Measurements from ENCODE around the gene TMEM81. TPM values are rescaled to one million over a fixed set of nuclear protein-coding genes. Genes with fewer than 3 reads are reported as not detected.

The TMEM81 gene
- total and polyA plus RNA-seq, 2 experiments from 2014 or later: 0.95 to 2.2 TPM

GRCh38 chr1:205038132-205038786, 46.0 kb downstream of the TMEM81 start:
- no peak for TF ChIP-seq EZH2 (IDR thresholded peaks at IDR 0.05; ENCODE audit: insufficient read depth, poor library complexity, severe bottlenecking)
- no peak for TF ChIP-seq EZH2phosphoT487 (IDR thresholded peaks at IDR 0.05; ENCODE audit: insufficient read depth, low read depth)
- H3F3A ChIP-seq (ENCODE audit: insufficient read depth): no peaks in the 10 kb centered on the region

GRCh38 chr1:205037539-205037938, 46.7 kb downstream of the TMEM81 start:
- Histone ChIP-seq H4K20me1 (ENCODE audit: insufficient read depth) (no peaks in the 10 kb centered on the region), H3K4me3 (no peak overlapping the region), H3K9ac (no peak overlapping the region), H3K36me3 (ENCODE audit: low read depth) (no peaks in the 10 kb centered on the region), H2AFZ (no peak overlapping the region), H3K9me3 (ENCODE audit: low read depth) (no peaks in the 10 kb centered on the region), H3K79me2 (ENCODE audit: insufficient read depth) (no peaks in the 10 kb centered on the region), H3K9me2 (ENCODE audit: insufficient read depth) (no peaks in the 10 kb centered on the region), H3F3A (ENCODE audit: insufficient read depth) (no peaks in the 10 kb centered on the region), H3K27me3 (replicated peaks; ENCODE audit: insufficient read depth) (peaks cover 58% of the 10 kb centered on the region), H3K4me1 (ENCODE audit: insufficient read depth) (no peaks in the 10 kb centered on the region), H3K4me2 (ENCODE audit: unreplicated experiment) (no peak overlapping the region), H3K27ac (no peak overlapping the region)
- DNase-seq: no peak
- TF ChIP-seq EZH2phosphoT487 (IDR thresholded peaks at IDR 0.05; ENCODE audit: insufficient read depth, low read depth) (no peak), EZH2 (IDR thresholded peaks at IDR 0.05; ENCODE audit: insufficient read depth, poor library complexity, severe bottlenecking) (no peak)
- in situ Hi-C loops (cut with MboI): no loop called here
- 56 to 61% methylated on average over 9 of the region's 9 CpGs for WGBS, 2 experiments (ENCODE audit: low coverage in 1 of 2, low lambda C conversion rate in 2 of 2, missing lambda C conversion rate in 2 of 2)

More at GRCh38 chr1:205038132-205038786, 46.0 kb downstream of the TMEM81 start:
- H3K4me1 ChIP-seq (ENCODE audit: insufficient read depth): no peaks in the 10 kb centered on the region
- no peaks in the 10 kb centered on the region for H4K20me1 ChIP-seq (ENCODE audit: insufficient read depth)
- H2AFZ ChIP-seq: no peak overlapping the region
- no peak overlapping the region for H3K4me3 ChIP-seq
- no peaks in the 10 kb centered on the region for H3K9me3 ChIP-seq (ENCODE audit: low read depth)
- in situ Hi-C loops (cut with MboI): no loop called here
- DNase-seq: no peak
- peaks cover 63% of the 10 kb centered on the region for H3K27me3 ChIP-seq (replicated peaks; ENCODE audit: insufficient read depth)
- no peaks in the 10 kb centered on the region for H3K9me2 ChIP-seq (ENCODE audit: insufficient read depth)
- WGBS, 2 experiments (ENCODE audit: low coverage in 1 of 2, low lambda C conversion rate in 2 of 2, missing lambda C conversion rate in 2 of 2): 64% methylated on average over 6 of the region's 6 CpGs
- H3K27ac ChIP-seq: no peak overlapping the region
- no peak overlapping the region for H3K4me2 ChIP-seq (ENCODE audit: unreplicated experiment)
- no peaks in the 10 kb centered on the region for H3K79me2 ChIP-seq (ENCODE audit: insufficient read depth)
- H3K36me3 ChIP-seq (ENCODE audit: low read depth): no peaks in the 10 kb centered on the region
- H3K9ac ChIP-seq: no peak overlapping the region

Other genes with a start within 250 kb of the TMEM81 start
- gene NFASC, start 213.6 kb downstream of the TMEM81 start, total RNA-seq (2014; rRNA removed; shearing (Covaris generic)): 54.7 and 55.4 TPM in 2 replicates
- gene NFASC, start 213.6 kb downstream of the TMEM81 start, polyA plus RNA-seq (2016; fragmentation: Nextera tagmentation; extraction: Ambion mirVana): 44.5 and 46.3 TPM in 2 replicates
- not detected in 2 replicates for gene CNTN2, start 41.2 kb downstream of the TMEM81 start, total RNA-seq (2014; rRNA removed; shearing (Covaris generic))
- gene CNTN2, start 41.2 kb downstream of the TMEM81 start, polyA plus RNA-seq (2016; fragmentation: Nextera tagmentation; extraction: Ambion mirVana): not detected in 2 replicates
- 14.3 and 30.2 TPM in 2 replicates for gene RBBP5, start 37.5 kb upstream of the TMEM81 start, total RNA-seq (2014; rRNA removed; shearing (Covaris generic))
- 13.6 and 14.7 TPM in 2 replicates for gene RBBP5, start 37.5 kb upstream of the TMEM81 start, polyA plus RNA-seq (2016; fragmentation: Nextera tagmentation; extraction: Ambion mirVana)
- gene DSTYK, start 127.2 kb upstream of the TMEM81 start, total RNA-seq (2014; rRNA removed; shearing (Covaris generic)): 11.3 and 12.1 TPM in 2 replicates
- 9.8 and 10.6 TPM in 2 replicates for gene DSTYK, start 127.2 kb upstream of the TMEM81 start, polyA plus RNA-seq (2016; fragmentation: Nextera tagmentation; extraction: Ambion mirVana)
- gene TMCC2, start 143.5 kb upstream of the TMEM81 start, total RNA-seq (2014; rRNA removed; shearing (Covaris generic)): 1.7 and 2.7 TPM in 2 replicates
- gene TMCC2, start 143.5 kb upstream of the TMEM81 start, polyA plus RNA-seq (2016; fragmentation: Nextera tagmentation; extraction: Ambion mirVana): 0.39 and 0.63 TPM in 2 replicates
- 3.0 and 4.4 TPM in 2 replicates for gene NUAK2, start 237.3 kb upstream of the TMEM81 start, total RNA-seq (2014; rRNA removed; shearing (Covaris generic))
- gene NUAK2, start 237.3 kb upstream of the TMEM81 start, polyA plus RNA-seq (2016; fragmentation: Nextera tagmentation; extraction: Ambion mirVana): 3.7 and 3.8 TPM in 2 replicates

Data from GM23248 (cell line).